ENCODE data around the gene ZBTB1. TPM values are rescaled to one million over a fixed set of nuclear protein-coding genes. Genes with fewer than 3 reads are reported as not detected.

ZBTB1 gene
- total RNA-seq, 1 experiment from 2014 or later: 24.7 TPM

GRCh38 chr14:64540208-64541202 is 35.9 kb downstream of the ZBTB1 start, which contains the start of gene HSPA2:
HSPA2 (plus strand) TSS chr14:64540741; CDS start chr14:64540850, 109 bp downstream.
- H3K4me3 Mint-ChIP-seq: peak within 1 kb of the TSS; percentile 94
- H3K27ac Mint-ChIP-seq: peak within 1 kb of the TSS; percentile 100
- ATAC-seq (peak; percentile 93), DNase-seq (ENCODE audit: low spot score) (peak; percentile 99)
- peaks cover 38% of the 10 kb centered on the region for H3K4me1 Mint-ChIP-seq
- H3K9me3 Mint-ChIP-seq: peaks cover 19% of the 10 kb centered on the region
- H3K36me3 Mint-ChIP-seq: peaks cover 25% of the 10 kb centered on the region
- ChIA-PET POLR2A (interaction anchor here (0.6 to 1.5 kb wide), 16 partner anchors 10 to 283 kb away, joined by 3 to 9 read pairs (median 4); partner anchors contain the start of genes MTHFD1, ZBTB1 and ZBTB25), CTCF (interaction anchor here (0.6 to 1.6 kb wide), 24 partner anchors 8 to 282 kb away, joined by 3 to 19 read pairs (median 3); no protein-coding TSS in a partner anchor)
- H3K27me3 Mint-ChIP-seq (ENCODE audit: low read depth): peaks cover 20% of the 10 kb centered on the region
- no peak for TF ChIP-seq ZNF425 (CRISPR knock-in tag; conservative IDR thresholded peaks at IDR 0.05)
- peak; percentile 96 for TF ChIP-seq E2F5 (CRISPR knock-in tag; IDR thresholded peaks at IDR 0.05)
- 0 out of 2 replicates have a peak, but pooled peaks have one; percentile 43 for TF ChIP-seq NR3C1 (CRISPR knock-in tag; conservative IDR thresholded peaks at IDR 0.05; ENCODE audit: low read depth)
- no peak for TF ChIP-seq JUN (CRISPR knock-in tag; IDR thresholded peaks at IDR 0.05)
- TF ChIP-seq FOXK1 (CRISPR knock-in tag; IDR thresholded peaks at IDR 0.05): peak; percentile 35
- TF ChIP-seq PRDM15 (CRISPR knock-in tag; IDR thresholded peaks at IDR 0.05): peak; percentile 79; the same call in 1 of the 2 replicates
- peak; percentile 88 for TF ChIP-seq ZNF232 (CRISPR knock-in tag; IDR thresholded peaks at IDR 0.05)
- peak; percentile 62; the same call in 1 of the 2 replicates for TF ChIP-seq FOXP4 (CRISPR knock-in tag; IDR thresholded peaks at IDR 0.05)
- 0 out of 2 replicates have a peak, but pooled peaks have one; percentile 36 for TF ChIP-seq GABPB1 (CRISPR knock-in tag; IDR thresholded peaks at IDR 0.05)
- peak; percentile 68; the same call in 1 of the 2 replicates for TF ChIP-seq SMAD3 (CRISPR knock-in tag; IDR thresholded peaks at IDR 0.05; ENCODE audit: borderline replicate concordance)
- TF ChIP-seq ETV6 (CRISPR knock-in tag; IDR thresholded peaks at IDR 0.05): peak; percentile 86
- TF ChIP-seq TCF7 (CRISPR knock-in tag; IDR thresholded peaks at IDR 0.05; ENCODE audit: low read depth): no peak
- no peak for TF ChIP-seq STAT6 (CRISPR knock-in tag; conservative IDR thresholded peaks at IDR 0.05; ENCODE audit: low read depth)
- TF ChIP-seq ZNF512 (CRISPR knock-in tag; IDR thresholded peaks at IDR 0.05; ENCODE audit: borderline replicate concordance): no peak
- TF ChIP-seq E2F4 (CRISPR knock-in tag; IDR thresholded peaks at IDR 0.05; ENCODE audit: borderline replicate concordance, low read depth): no peak
- peak; percentile 80; the same call in 1 of the 2 replicates for TF ChIP-seq E2F1 (CRISPR knock-in tag; IDR thresholded peaks at IDR 0.05)
- no peak for TF ChIP-seq PRRX2 (CRISPR knock-in tag; IDR thresholded peaks at IDR 0.05)
- no peak for TF ChIP-seq ZNF416 (CRISPR knock-in tag; IDR thresholded peaks at IDR 0.05)
